Measurements from ENCODE around the gene SCARF1. TPM values are rescaled to one million over a fixed set of nuclear protein-coding genes. Genes with fewer than 3 reads are reported as not detected.

SCARF1 gene
- total and polyA plus RNA-seq, 5 experiments from 2014 or later, result 0.25 to 1.3 (median 0.63) TPM; not detected in 2

DNA sequence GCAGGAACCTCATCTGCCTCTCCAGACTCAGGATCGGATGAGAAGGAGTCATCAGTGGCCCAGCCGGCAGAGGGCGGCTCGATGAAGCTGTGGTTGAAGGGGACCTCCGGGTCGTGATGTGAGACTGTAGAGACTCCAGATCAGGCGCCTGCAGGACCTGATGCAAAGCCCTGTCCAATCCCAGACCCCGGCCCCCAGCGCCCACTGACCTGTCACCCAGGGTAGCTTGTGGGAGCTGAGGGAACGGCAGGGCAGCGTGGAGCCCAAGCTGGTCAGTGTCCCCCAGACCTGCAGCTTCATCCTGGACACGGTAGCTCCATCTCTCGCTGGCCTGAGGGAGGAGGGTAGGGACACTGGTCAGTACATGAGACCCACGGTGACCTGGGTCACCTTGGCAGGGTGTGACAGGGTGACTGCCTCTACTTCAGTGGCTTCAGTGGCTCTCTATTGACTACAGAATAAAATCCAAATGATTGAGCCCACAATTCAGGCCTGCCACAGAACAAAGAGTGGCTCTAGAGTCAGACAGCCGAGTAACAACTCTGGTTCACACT is 8.7 kb downstream of the SCARF1 start:
- no peak overlapping the region for H3K4me3 Mint-ChIP-seq
- no peaks in the 10 kb centered on the region for H3K9me3 Mint-ChIP-seq
- no peaks in the 10 kb centered on the region for H3K36me3 Mint-ChIP-seq
- DNase-seq, result no peak
- ATAC-seq, result no peak
- H3K4me1 Mint-ChIP-seq, result peaks cover 0 to 4% (median under 1%) of the 10 kb centered on the region in 4 donors
- POLR2A ChIA-PET, result interaction anchor here (0.6 to 1.1 kb wide), 2 partner anchors 8 to 709 kb away, joined by 3 to 4 read pairs; partner anchors contain the start of gene SLC43A2
- no peak overlapping the region for H3K27ac Mint-ChIP-seq
- H3K27me3 Mint-ChIP-seq, result no peaks in the 10 kb centered on the region

DNA sequence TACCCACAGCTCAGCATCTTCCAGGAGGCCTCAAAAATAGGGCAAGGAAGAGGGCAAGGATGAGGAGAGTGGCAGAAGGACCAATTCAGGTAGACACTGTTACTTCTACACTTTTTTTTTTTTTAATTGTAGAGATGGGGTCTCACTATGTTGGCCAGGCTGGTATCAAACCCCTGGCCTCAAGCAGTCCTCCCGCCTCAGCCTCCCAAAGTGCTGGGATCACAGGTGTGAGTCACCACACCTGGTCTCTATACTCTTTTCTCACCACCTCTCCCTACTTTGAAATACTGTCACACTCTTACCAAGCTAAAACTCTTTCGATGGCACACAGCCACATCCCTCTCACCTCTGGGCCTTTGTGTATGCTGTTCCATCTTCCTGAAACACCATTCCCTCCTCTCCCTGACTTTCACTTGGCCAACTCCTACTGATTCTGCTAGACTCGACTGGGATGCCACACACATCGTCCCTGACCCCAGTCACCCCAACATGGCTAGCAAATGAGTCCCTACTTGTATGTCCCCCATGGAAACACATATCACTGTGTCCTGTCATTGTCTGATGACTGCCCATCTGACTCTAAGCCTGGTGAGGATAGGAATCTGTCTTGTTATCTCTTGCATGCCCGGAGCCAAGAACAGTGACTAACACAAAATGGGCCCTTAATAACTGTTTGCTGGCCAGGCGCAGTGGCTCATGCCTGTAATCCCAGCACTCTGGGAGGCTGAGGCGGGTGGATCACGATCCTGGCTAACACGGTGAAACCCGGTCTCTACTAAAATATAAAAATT is 9.7 kb downstream of the SCARF1 start:
- Mint-ChIP-seq H3K4me3 (no peak overlapping the region), H3K9me3 (no peaks in the 10 kb centered on the region), H3K4me1 (peaks cover 0 to 10% (median under 1%) of the 10 kb centered on the region in 4 donors), H3K27me3 (no peaks in the 10 kb centered on the region), H3K27ac (peak overlapping the region in 1 of 10 donors; percentile 4), H3K36me3 (no peaks in the 10 kb centered on the region)
- POLR2A ChIA-PET, result interaction anchor here (0.7 to 1.0 kb wide), 2 partner anchors 12 to 13 kb away, joined by 3 read pairs; no protein-coding TSS in a partner anchor
- DNase-seq, result no peak
- ATAC-seq, result no peak

DNA sequence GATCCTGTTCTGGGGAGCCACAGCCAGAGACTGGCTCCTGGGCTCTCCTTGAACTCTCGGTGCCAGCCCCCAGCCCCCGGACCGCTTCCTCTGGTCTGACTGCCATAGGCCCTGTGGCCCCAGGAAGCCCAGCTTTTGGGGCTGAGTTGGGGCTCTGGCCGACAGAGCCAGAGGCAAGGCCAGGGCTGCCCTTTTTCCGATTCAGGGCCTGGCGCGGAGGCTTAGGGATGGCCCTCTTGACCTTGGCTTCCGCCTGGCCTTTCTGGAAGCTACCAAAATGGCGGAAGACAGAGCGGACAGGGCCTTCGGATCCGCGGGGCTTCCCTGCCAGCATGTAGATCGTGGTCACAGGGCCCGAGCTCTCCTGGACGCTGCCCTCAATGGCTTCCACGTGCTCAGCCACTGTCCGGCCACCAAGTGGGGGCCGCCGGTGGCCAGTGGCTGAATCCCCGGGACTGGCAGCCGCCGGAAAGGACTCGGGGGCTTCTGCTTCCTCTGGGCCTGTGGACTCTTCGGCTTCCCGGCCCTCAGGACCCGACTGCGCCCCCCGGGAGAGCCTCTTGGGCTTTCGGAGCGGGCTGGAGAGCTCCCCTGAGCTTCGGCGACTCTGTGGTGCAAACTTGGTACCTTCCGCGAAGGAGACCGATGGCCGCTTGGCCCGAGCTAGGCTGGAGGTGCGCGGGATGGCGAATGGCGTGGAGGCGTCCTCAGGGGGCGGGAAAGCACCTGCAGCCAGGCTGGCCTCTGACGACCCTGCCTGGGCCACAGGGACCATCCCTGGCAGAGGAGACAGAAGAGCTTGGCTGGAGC is 10.5 kb downstream of the SCARF1 start:
- Mint-ChIP-seq H3K27me3 (no peaks in the 10 kb centered on the region), H3K36me3 (no peaks in the 10 kb centered on the region), H3K27ac (no peak overlapping the region), H3K4me1 (peaks cover 2 to 17% (median 4%) of the 10 kb centered on the region in 4 donors), H3K4me3 (no peak overlapping the region), H3K9me3 (no peaks in the 10 kb centered on the region)
- DNase-seq (no peak), ATAC-seq (no peak)
- POLR2A ChIA-PET, result interaction anchor here (0.6 to 1.0 kb wide), 3 partner anchors 13 to 73 kb away, joined by 3 read pairs; partner anchors contain the start of gene PITPNA

DNA sequence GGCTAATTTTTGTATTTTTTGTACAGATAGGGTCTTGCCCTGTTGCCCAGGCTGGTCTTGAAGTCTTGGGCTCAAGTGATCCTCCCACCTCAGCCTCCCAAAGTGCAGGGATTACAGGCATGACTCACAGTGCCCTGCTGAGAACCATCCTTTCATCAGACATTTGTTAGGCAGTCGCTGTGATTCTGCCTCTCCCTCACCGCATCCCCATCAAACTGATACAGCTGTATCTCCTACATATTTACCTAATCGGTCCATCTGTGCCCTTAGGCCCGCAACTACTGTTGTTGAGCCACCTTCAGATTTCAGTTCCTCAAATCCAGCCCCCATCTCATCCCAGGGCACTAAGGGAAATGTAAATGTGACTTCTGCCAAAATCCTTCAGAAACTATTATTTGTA is 14.9 kb downstream of the SCARF1 start:
- Mint-ChIP-seq H3K4me1 (peaks cover 15 to 39% (median 25%) of the 10 kb centered on the region in 4 donors), H3K4me3 (peak overlapping the region in 9 of 10 donors; percentile 18 to 92 (median 70)), H3K27me3 (no peaks in the 10 kb centered on the region), H3K27ac (peak overlapping the region in 5 of 10 donors; percentile 25 to 96 (median 72)), H3K36me3 (no peaks in the 10 kb centered on the region), H3K9me3 (no peaks in the 10 kb centered on the region)
- POLR2A ChIA-PET, result interaction anchor here (0.5 to 5.2 kb wide), 13 partner anchors 10 to 705 kb away, joined by 3 to 45 read pairs (median 4); partner anchors contain the start of genes INPP5K, RILP, SCARF1 and TSR1
- ATAC-seq, result no peak
- DNase-seq, result no peak

DNA sequence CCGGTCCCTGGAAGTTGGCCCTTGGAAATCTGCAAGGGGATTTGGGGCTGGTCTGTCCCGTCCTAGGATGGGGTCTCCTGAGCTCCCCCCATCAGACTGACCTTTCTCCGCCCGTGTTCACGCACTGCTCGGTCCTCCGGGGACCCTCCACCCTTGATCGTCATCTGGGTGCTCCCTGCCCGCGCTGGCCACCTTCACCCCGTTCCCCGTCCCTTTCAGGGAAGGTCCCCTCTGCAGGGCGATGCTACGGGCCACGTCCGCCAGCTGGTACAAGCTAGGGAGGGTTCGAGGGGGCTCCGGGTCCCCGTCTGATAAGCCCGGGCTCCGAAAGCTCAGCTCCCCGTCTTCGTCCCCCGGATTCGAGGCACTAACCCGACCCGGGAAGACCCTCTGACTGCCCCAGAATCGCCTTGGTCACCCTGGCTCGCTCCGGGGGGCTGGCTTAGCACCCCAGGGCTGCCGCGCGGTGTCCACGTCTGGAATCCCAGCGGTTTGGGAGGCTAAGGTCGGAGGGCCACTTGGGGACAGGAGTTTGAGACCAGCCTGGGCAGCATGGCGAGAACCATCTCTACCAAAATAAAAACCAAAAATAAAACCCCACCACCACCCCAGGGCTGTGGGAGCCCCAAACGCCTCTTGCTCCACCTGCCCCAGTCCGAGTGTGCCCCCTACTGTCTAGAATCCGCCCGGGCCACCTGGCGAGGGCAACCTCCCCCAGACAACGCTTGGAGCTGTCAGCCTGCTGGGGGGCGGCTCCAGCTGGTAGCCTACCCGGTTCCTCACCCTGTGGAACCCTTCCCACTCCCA is 15.8 kb downstream of the SCARF1 start:
- peak; percentile 58 to 87 (median 66) for DNase-seq
- Mint-ChIP-seq H3K27me3 (no peaks in the 10 kb centered on the region), H3K9me3 (no peaks in the 10 kb centered on the region), H3K27ac (peak overlapping the region; percentile 25 to 96 (median 76)), H3K36me3 (no peaks in the 10 kb centered on the region), H3K4me3 (peak overlapping the region; percentile 79 to 92 (median 85)), H3K4me1 (peaks cover 15 to 46% (median 25%) of the 10 kb centered on the region in 4 donors)
- peak; percentile 18 to 23 for ATAC-seq
- POLR2A ChIA-PET, result interaction anchor here (0.7 to 5.2 kb wide), 16 partner anchors 11 to 264 kb away, joined by 3 to 45 read pairs (median 8); partner anchors contain the start of genes CRK, INPP5K, PITPNA and RILP

DNA sequence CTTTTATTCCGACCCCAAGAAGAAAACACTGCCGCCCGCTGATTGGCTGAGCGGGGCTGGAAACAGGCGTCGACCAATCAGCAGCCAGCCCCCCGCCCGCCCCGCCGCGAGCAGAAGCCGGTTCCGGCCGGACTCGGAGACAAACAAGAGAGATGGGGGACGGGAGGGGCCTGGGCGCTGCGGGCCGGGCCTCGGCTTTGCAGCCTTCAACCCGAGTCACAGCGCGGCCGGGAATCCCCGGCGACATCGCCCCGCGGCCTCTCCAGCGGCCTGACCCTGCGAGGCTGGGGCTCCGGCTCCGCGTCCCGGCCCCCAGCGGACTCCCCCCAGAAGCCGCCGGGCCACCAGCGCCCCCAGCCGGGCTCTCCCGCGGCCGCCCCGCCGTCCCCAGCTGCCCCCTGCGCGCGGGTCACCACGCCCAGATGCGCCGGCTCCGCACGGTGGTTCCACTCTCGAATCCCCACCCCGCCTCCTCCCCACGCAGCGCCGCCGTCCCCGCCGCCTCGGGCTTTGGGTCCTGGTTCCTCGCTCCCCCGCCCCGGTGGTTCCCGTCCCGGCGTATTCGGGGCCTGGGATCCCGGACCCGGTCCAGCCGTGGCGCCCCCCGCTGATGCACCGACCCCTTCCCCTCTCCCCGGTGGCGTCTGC is 16.6 kb downstream of the SCARF1 start:
- POLR2A ChIA-PET, result interaction anchor here (0.5 to 5.2 kb wide), 23 partner anchors 8 to 464 kb away, joined by 3 to 45 read pairs (median 5); partner anchors contain the start of genes CRK, INPP5K, PITPNA and RILP
- no peaks in the 10 kb centered on the region for H3K36me3 Mint-ChIP-seq
- H3K27me3 Mint-ChIP-seq, result no peaks in the 10 kb centered on the region
- peak overlapping the region; percentile 92 to 99 (median 95) for H3K4me3 Mint-ChIP-seq
- ATAC-seq, result peak; percentile 77 to 84
- peak; percentile 84 to 97 (median 87) for DNase-seq
- H3K27ac Mint-ChIP-seq, result peak overlapping the region; percentile 82 to 99 (median 92)
- no peaks in the 10 kb centered on the region for H3K9me3 Mint-ChIP-seq
- peaks cover 15 to 46% (median 25%) of the 10 kb centered on the region in 4 donors for H3K4me1 Mint-ChIP-seq

DNA sequence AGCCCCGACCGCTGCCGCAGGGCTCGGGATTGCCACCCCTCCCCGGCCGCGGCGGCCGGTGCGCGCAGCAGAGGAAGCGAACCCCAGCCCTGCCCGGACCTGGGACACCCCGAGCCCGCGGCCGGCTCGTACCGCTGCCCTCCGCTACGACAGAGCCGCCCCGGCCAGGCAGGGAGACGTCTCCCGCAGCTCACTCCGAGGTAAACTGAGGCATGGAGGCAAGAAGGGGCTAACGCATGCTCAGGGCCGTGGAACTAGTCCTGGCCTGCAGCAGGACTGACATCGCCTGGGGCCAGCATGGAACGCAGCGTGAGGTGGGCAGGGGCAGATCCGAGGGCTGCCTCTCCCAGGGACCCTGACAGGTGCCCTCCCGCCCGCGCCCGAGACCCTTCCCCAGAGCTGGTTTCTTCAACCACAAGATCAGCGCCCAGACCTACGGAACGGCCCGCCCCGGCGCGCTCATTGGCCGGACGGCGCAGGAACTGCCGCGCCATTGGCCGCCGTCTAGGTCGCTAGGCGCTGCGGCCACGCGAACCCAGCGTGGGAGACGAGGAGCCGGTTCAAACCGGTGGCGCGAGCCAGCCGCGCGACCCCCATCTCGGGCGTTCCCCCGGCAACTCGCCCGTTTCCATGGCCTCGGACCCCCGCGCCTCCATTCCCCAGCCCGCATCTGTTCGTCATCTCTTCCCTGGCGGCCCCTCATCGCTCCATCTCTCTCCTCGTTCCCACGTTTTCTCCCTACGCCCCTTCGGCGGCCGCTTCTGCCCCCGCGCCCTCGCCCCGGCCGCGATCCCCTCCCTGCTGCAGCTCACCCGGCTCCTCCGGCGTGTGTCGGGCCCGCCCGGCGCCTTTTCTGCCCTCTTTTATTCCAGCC is 17.3 kb downstream of the SCARF1 start, which contains the start of gene SLC43A2:
TSS of gene SLC43A2 (minus strand) at position 853 of the 874 bp plus-strand sequence. CDS start 960 bp downstream, outside the sequence.
- peak; percentile 57 to 87 (median 72) for DNase-seq
- no peaks in the 10 kb centered on the region for H3K27me3 Mint-ChIP-seq
- H3K4me1 Mint-ChIP-seq, result peaks cover 15 to 46% (median 25%) of the 10 kb centered on the region in 4 donors
- H3K4me3 Mint-ChIP-seq, result peak within 1 kb of the TSS; percentile 92 to 99 (median 95)
- H3K27ac Mint-ChIP-seq, result peak within 1 kb of the TSS; percentile 82 to 99 (median 92)
- ATAC-seq, result peak; percentile 75 to 77
- no peaks in the 10 kb centered on the region for H3K9me3 Mint-ChIP-seq
- no peaks in the 10 kb centered on the region for H3K36me3 Mint-ChIP-seq
- POLR2A ChIA-PET, result interaction anchor here (0.5 to 5.2 kb wide), 26 partner anchors 9 to 465 kb away, joined by 3 to 45 read pairs (median 4); partner anchors contain the start of genes INPP5K, PITPNA, PRPF8 and RILP

DNA sequence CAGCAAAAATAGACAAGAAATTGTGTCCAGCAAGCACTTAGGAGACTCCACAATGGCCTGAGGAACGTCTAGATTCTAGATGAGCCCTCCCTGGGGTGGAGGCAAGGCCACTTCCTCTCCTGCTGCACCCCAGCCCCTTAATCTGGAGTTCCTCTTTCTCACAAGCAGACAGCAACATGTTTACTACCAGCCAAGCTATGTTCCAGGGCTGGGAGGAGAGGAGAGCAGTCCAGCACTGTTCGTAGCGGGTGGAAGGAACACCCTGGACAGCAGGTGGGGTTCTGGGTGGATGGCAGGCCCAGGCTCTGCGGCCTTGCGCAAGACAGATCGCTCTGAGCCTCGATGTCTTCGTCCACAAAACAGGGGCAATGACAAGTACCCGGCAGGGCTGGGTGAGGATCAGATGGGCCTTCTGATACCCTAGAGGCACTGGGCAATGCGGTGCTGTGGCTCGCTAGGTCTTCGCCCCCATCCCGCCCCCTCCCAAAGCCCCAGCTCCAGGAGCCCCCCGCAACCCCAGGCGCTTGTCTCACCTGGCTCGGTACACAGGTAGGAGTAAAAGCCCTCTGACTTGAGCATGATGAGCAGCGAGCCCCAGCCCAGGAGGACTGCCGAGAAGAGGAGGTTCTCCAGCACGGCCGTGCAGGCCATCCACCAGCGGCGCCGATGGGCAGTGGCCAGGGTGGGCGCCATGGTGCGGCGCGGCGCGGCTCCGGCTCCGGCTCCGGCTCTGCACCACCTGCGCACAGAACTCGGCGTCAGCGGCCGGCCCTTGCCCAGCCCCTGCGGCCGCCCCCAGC is 18.1 kb downstream of the SCARF1 start:
- POLR2A ChIA-PET, result interaction anchor here (0.6 to 5.2 kb wide), 18 partner anchors 9 to 231 kb away, joined by 3 to 45 read pairs (median 4); partner anchors contain the start of genes INPP5K, PITPNA, PRPF8 and RILP
- Mint-ChIP-seq H3K4me1 (peaks cover 15 to 46% (median 25%) of the 10 kb centered on the region in 4 donors), H3K4me3 (peak overlapping the region; percentile 74 to 94 (median 86)), H3K27ac (peak overlapping the region in 9 of 10 donors; percentile 12 to 87 (median 72)), H3K36me3 (no peaks in the 10 kb centered on the region), H3K27me3 (no peaks in the 10 kb centered on the region), H3K9me3 (no peaks in the 10 kb centered on the region)
- no peak for DNase-seq
- no peak for ATAC-seq

DNA sequence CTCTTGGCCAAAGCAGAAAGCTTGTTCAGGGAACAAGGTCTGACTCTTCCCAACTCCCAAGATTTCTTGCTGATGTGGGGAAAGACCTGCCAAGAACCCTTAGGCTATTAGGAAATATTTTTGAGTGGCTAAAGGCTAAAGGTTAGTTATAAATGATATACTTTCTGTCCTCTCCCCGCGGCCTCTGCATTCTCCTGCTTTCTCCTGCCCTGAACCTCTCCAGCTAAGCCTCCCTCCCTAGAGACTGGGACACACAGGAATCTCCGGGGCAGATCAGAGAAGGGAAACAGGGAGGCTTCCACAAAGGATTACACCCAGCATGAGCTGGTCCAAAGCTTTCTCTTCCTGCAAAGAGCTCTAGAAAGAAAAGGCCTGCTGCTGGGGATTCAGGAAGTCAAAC is 19.2 kb downstream of the SCARF1 start:
- Mint-ChIP-seq H3K27me3 (no peaks in the 10 kb centered on the region), H3K9me3 (no peaks in the 10 kb centered on the region), H3K27ac (peak overlapping the region in 5 of 10 donors; percentile 41 to 85 (median 80)), H3K4me3 (peak overlapping the region in 9 of 10 donors; percentile 74 to 94 (median 87)), H3K36me3 (no peaks in the 10 kb centered on the region), H3K4me1 (peaks cover 15 to 39% (median 25%) of the 10 kb centered on the region in 4 donors)
- ATAC-seq (no peak), DNase-seq (no peak)
- POLR2A ChIA-PET, result interaction anchor here (0.6 to 5.2 kb wide), 8 partner anchors 8 to 1081 kb away, joined by 3 to 45 read pairs (median 4); partner anchors contain the start of genes PRPF8 and RILP
